Measurements from ENCODE around the gene AOPEP.
"Not testable (repeated sequence)": the region's sequence is repeated elsewhere in the genome, so short reads cannot be mapped to it uniquely, and the experiment has no call there.

Gene AOPEP

DNA sequence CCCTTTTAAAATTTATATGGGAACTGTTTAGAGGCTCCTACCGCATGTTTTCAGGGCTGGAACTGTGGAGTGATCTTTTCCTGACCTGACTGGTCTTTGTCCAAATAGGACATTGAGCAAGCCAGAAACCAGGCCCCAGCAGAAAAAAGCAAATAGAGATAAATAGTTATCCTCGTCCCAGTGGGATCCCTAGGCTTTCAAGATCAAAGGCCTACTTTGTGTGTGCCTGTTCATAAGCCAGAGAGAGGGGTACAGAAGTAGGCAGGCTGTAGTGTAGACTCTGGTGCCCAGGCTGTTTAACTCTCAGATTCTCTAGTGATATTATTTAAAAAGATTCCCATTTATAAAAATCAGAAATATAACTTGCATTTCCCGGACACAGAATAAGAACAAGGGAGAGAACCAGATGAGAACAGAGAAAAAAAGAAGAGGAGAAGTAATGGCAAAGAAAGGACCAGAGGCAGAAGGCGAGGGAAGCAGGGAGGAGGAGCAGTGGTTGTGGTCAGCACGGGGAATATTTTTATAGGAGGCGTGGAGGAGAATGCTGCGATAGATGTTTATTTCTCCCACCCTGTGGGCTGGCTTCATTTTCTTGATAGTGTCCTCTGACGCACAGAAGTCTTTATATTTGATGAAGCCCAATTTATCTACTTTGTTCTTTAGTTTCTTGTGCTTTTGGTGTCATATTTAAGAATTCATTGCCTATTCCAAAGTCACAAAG, 101.2 kb downstream of the AOPEP start:
- Histone ChIP-seq H3K4me2 (no peak overlapping the region), H3K27me3 (no peaks in the 10 kb centered on the region), H3K9me3 (peaks cover 19% of the 10 kb centered on the region), H3K27ac (no peak overlapping the region), H3K4me1 (no peaks in the 10 kb centered on the region), H3K4me3 (no peak overlapping the region), H3K36me3 (peaks cover 43% of the 10 kb centered on the region), H4K20me1 (no peaks in the 10 kb centered on the region), H3K9ac (no peak overlapping the region)
- TF ChIP-seq Cebpa-rat (IDR thresholded peaks at IDR 0.05), result no peak

- Histone ChIP-seq H3K4me1 (no peaks in the 10 kb centered on the region), H3K4me2 (no peak overlapping the region), H3K27me3 (no peaks in the 10 kb centered on the region), H4K20me1 (no peaks in the 10 kb centered on the region), H3K9me3 (peaks cover 19% of the 10 kb centered on the region), H3K9ac (no peak overlapping the region), H3K27ac (no peak overlapping the region), H3K36me3 (peaks cover 40% of the 10 kb centered on the region), H3K4me3 (no peak overlapping the region)
- TF ChIP-seq Cebpa-rat (IDR thresholded peaks at IDR 0.05), result no peak
Observed at GRCh38 chr9:94829380-94830070, 103.0 kb downstream of the AOPEP start.

DNA sequence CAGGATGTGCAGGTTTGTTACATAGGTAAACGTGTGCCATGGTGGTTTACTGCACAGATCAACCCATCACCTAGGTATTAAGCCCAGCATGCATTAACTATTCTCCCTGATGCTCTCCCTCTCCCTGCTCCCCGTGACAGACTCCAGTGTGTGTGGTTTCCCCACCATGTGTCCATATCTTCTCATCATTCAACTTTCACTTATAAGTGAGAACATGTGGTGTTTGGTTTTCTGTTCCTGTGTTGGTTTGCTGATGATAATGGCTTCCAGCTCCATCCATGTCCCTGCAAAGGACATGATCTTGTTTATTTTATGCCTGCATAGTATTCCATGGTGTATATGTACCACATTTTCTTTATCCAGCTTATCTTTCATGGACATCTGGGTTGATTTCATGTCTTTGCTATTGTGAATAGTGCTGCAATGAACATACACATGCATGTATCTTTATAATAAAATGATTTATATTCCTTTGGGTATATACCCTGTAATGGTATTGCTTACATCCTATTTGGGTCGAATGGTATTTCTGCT, 103.6 kb downstream of the AOPEP start:
- H3K4me1 ChIP-seq, H3K9ac ChIP-seq, H3K4me2 ChIP-seq, H3K4me3 ChIP-seq, H3K27ac ChIP-seq, H3K27me3 ChIP-seq, H4K20me1 ChIP-seq: not testable (repeated sequence)
- Histone ChIP-seq H3K36me3 (peaks cover 38% of the 10 kb centered on the region), H3K9me3 (peaks cover 19% of the 10 kb centered on the region)

GRCh38 chr9:94833802-94834201, 107.3 kb downstream of the AOPEP start:
- H3K36me3 ChIP-seq, result peaks cover 28% of the 10 kb centered on the region; the same call in 1 of the 2 replicates
- no peak overlapping the region for H3K27ac ChIP-seq
- peaks cover 36% of the 10 kb centered on the region for H3K9me3 ChIP-seq
- H3K4me2 ChIP-seq, result no peak overlapping the region
- H4K20me1 ChIP-seq, result no peaks in the 10 kb centered on the region
- no peak overlapping the region for H3K4me3 ChIP-seq
- H3K4me1 ChIP-seq, result no peaks in the 10 kb centered on the region
- no peak overlapping the region for H3K9ac ChIP-seq
- no peaks in the 10 kb centered on the region for H3K27me3 ChIP-seq
- no peak for TF ChIP-seq Cebpa-rat (IDR thresholded peaks at IDR 0.05)

- no peak overlapping the region for H3K4me2 ChIP-seq
- H3K9ac ChIP-seq, result no peak overlapping the region
- no peaks in the 10 kb centered on the region for H4K20me1 ChIP-seq
- no peaks in the 10 kb centered on the region for H3K27me3 ChIP-seq
- H3K27ac ChIP-seq, result no peak overlapping the region
- peaks cover 42% of the 10 kb centered on the region for H3K9me3 ChIP-seq
- H3K4me3 ChIP-seq, result no peak overlapping the region
- H3K4me1 ChIP-seq, result no peaks in the 10 kb centered on the region
- peaks cover 15% of the 10 kb centered on the region; the same call in 1 of the 2 replicates for H3K36me3 ChIP-seq
- no peak for TF ChIP-seq Cebpa-rat (IDR thresholded peaks at IDR 0.05)
Observed at GRCh38 chr9:94837404-94837803, 110.9 kb downstream of the AOPEP start.

DNA sequence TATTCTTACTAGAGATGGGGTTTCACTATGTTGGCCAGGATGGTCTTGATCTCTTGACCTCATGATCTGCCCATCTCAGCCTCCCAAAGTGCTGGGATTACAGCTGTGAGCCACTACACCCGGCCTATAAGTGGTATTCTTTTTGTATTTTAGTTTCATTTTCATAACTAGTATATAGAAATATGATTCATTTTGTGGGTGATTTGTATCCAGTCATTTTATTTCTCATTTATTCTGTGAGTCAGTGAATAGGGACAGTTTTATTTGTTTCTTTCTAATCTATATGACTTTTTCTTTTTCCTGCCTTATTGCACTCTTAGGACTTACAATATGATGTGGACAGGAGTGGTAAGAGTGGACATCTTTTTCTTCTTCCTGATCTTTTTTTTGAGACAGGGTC, 112.9 kb downstream of the AOPEP start:
- H3K4me2 ChIP-seq, result no peak overlapping the region
- H3K9ac ChIP-seq, result no peak overlapping the region
- H3K27me3 ChIP-seq, result no peaks in the 10 kb centered on the region
- H3K4me3 ChIP-seq, result no peak overlapping the region
- no peak for TF ChIP-seq Cebpa-rat (IDR thresholded peaks at IDR 0.05)
- no peak overlapping the region for H3K27ac ChIP-seq
- peaks cover 10% of the 10 kb centered on the region; the same call in 1 of the 2 replicates for H3K36me3 ChIP-seq
- peaks cover 42% of the 10 kb centered on the region for H3K9me3 ChIP-seq
- H4K20me1 ChIP-seq, result no peaks in the 10 kb centered on the region
- H3K4me1 ChIP-seq, result no peaks in the 10 kb centered on the region

GRCh38 chr9:94840738-94841137, 114.2 kb downstream of the AOPEP start:
- Histone ChIP-seq H3K27me3 (no peaks in the 10 kb centered on the region), H3K27ac (no peak overlapping the region), H3K9ac (no peak overlapping the region), H3K4me3 (no peak overlapping the region), H3K9me3 (peaks cover 42% of the 10 kb centered on the region), H3K36me3 (peaks cover 10% of the 10 kb centered on the region; the same call in 1 of the 2 replicates), H3K4me1 (no peaks in the 10 kb centered on the region), H4K20me1 (no peaks in the 10 kb centered on the region), H3K4me2 (no peak overlapping the region)
- TF ChIP-seq Cebpa-rat (IDR thresholded peaks at IDR 0.05), result no peak

DNA sequence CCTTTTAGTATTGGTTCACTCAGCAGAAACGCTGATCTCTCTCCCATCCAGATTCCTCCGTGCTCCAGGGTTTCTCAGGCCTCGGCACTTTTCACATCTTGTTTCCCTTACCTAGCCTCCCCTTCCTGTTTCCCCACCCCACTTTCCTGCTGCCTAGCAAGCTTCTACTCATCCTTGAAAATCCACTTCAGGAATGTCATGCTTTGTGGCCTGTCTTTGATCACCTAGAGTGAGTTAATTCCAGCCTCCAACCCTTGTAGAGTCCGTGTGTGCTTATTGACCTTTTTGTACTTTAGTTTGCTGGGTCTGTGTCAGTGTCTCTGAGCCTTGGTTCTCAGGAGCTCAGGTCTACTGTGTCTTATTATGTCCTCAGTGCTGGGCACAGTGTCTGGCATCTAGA, 116.6 kb downstream of the AOPEP start:
- Histone ChIP-seq H3K27me3 (no peaks in the 10 kb centered on the region), H3K36me3 (peaks cover 4% of the 10 kb centered on the region; the same call in 1 of the 2 replicates), H3K4me3 (no peak overlapping the region), H3K4me1 (peaks cover 11% of the 10 kb centered on the region), H3K9me3 (peaks cover 29% of the 10 kb centered on the region), H3K4me2 (no peak overlapping the region), H4K20me1 (no peaks in the 10 kb centered on the region), H3K9ac (no peak overlapping the region), H3K27ac (no peak overlapping the region)
- no peak for TF ChIP-seq Cebpa-rat (IDR thresholded peaks at IDR 0.05)

GRCh38 chr9:94846739-94847138, 120.2 kb downstream of the AOPEP start:
- TF ChIP-seq Cebpa-rat (IDR thresholded peaks at IDR 0.05), result no peak
- H3K27me3 ChIP-seq, result no peaks in the 10 kb centered on the region
- no peaks in the 10 kb centered on the region for H3K9me3 ChIP-seq
- no peak overlapping the region for H3K4me3 ChIP-seq
- peaks cover 6% of the 10 kb centered on the region for H3K36me3 ChIP-seq
- no peak overlapping the region for H3K4me2 ChIP-seq
- no peaks in the 10 kb centered on the region for H4K20me1 ChIP-seq
- no peak overlapping the region for H3K27ac ChIP-seq
- H3K9ac ChIP-seq, result no peak overlapping the region
- peaks cover 14% of the 10 kb centered on the region for H3K4me1 ChIP-seq

DNA sequence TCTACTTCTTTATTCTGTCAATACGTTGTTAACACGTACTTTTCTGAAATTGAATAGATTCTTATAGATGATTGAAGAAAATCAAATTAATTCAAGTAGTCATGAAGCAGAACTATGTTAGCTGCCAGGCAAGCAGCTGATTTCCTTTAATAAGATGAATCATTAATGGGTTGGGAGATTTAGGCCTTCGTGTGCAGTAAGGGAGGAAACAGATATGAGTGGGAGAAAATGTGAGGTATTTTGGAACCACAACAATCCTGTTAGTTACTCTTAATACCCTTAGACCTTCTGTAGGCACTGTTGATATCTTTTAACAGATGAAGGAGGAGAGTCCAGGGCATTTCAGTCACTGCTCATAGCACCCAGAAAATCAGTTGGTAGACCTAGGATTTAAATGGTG, 121.0 kb downstream of the AOPEP start:
- Histone ChIP-seq H3K9me3 (no peaks in the 10 kb centered on the region), H3K4me1 (peaks cover 14% of the 10 kb centered on the region), H3K4me3 (no peak overlapping the region), H3K4me2 (no peak overlapping the region), H3K36me3 (peaks cover 6% of the 10 kb centered on the region), H3K9ac (no peak overlapping the region), H3K27me3 (no peaks in the 10 kb centered on the region), H4K20me1 (no peaks in the 10 kb centered on the region), H3K27ac (no peak overlapping the region)
- no peak for TF ChIP-seq Cebpa-rat (IDR thresholded peaks at IDR 0.05)

DNA sequence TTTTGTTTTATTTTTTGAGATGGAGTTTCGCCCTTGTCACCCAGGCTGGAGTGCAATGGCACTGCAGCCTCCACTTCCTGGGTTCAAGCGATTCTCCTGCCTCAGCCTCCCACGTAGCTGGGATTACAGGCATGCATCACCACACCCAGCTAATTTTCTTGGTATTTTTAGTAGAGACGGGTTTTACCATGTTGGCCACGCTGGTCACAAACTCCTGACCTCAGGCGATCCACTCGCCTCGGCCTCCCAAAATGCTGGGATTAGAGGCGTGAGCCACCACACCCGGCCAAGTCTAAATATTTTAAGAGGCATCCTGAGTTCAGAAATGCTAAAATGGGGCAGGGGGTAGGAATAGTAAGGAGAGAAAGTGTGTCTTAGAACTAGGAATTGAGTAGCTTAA, 122.3 kb downstream of the AOPEP start:
- H3K4me1 ChIP-seq, result peaks cover 14% of the 10 kb centered on the region
- not testable (repeated sequence) for H3K4me3 ChIP-seq, H3K36me3 ChIP-seq

More for the DNA sequence above, 122.3 kb downstream of the AOPEP start:
- H3K4me2 ChIP-seq, H3K27me3 ChIP-seq, H3K9me3 ChIP-seq, H4K20me1 ChIP-seq, H3K9ac ChIP-seq: not testable (repeated sequence)
- H3K27ac ChIP-seq, result 0 out of 2 replicates have a peak overlapping the region, but pooled peaks have one; percentile 6

Measured in BLaER1 (cell line).